HCT116 (cell line): ENCODE data around the gene NLRP14. TPM values are rescaled to one million over a fixed set of nuclear protein-coding genes. Genes with fewer than 3 reads are reported as not detected.

Experiments
- ATAC-seq: fragments of 200-7000 bp; cut with Tn5 transposase; 2 replicates; pipeline ENCODE4 v1.9.1; 2020; ENCODE audit warnings: mild to moderate bottlenecking, moderate library complexity
- BruUV-seq: library from RNA; stranded (reverse); fragments of 400-500 nt; replicated peaks from 2 replicates; lab custom pipeline; 2021; lab: Mats Ljungman, UMichigan
- CTCF ChIA-PET: fragments of 300-600 bp; sonication (Branson Sonifier 250); formaldehyde crosslinking; loops from one replicate; lab custom pipeline; 2021; ENCODE audit warnings: antibody characterized with exemption; lab: Charles Lee
- POLR2A ChIA-PET: fragments of 300-600, 350-600 bp; sonication (Branson Sonifier 250); formaldehyde crosslinking; loops from one replicate; lab custom pipeline; 2021; ENCODE audit warnings: antibody characterized with exemption; lab: Charles Lee
- RAD21 ChIA-PET, 2 experiments: fragments of 300-600 bp; sonication (Branson Sonifier 250); formaldehyde crosslinking; loops; one replicate each; lab custom pipeline; 2023; ENCODE audit warnings: low total read pairs in 2 of 2; ENCODE audit not compliant: uncharacterized antibody in 2 of 2, unreplicated experiment in 2 of 2, low non-redundant PET in 1 of 2; lab: Charles Lee
- DNase-seq: peaks from one replicate; pipeline ENCODE4 v3.0.0-alpha.2; 2010; ENCODE audit warnings: low read depth, low spot score
- H2AFZ ChIP-seq: fragments of 200-600 bp; shearing (Covaris generic), sonication (generic); 2 replicates; pipeline ENCODE4 v1.6.1; 2017; ENCODE audit warnings: low read depth, mixed run types, mixed read lengths, antibody characterized with exemption, low read length; ENCODE audit not compliant: poor library complexity, severe bottlenecking
- H3K27ac ChIP-seq: 2 replicates; pipeline ENCODE4 v1.5.1; 2012; ENCODE audit warnings: low read depth, low read length
- H3K27me3 ChIP-seq: fragments of 200-600 bp; sonication (generic); 2 replicates; pipeline ENCODE4 v1.6.1; 2016; ENCODE audit warnings: mixed run types, low read length, mixed read lengths; ENCODE audit not compliant: insufficient read depth
- H3K36me3 ChIP-seq, 2 experiments: fragments of 200-500 bp in 1 of 2; fragments of 200-600 bp in 1 of 2; sonication (Bioruptor generic) in 1 of 2; sonication (generic) in 1 of 2; 2 replicates each; pipeline versions ENCODE4 v1.5.1 to v1.6.1; 2014 to 2016; ENCODE audit warnings: low read length in 2 of 2, inconsistent platforms in 1 of 2, mixed read lengths in 1 of 2, mixed run types in 1 of 2; ENCODE audit not compliant: insufficient read depth in 2 of 2, control insufficient read depth in 1 of 2
- H3K4me1 ChIP-seq, 2 experiments: fragments of 200-600 bp in 1 of 2; sonication (generic) in 1 of 2; 2 replicates each; pipeline versions ENCODE4 v1.5.1 to v1.6.1; 2012 to 2017; ENCODE audit warnings: low read length in 2 of 2, inconsistent platforms in 1 of 2, mild to moderate bottlenecking in 1 of 2, mixed read lengths in 1 of 2, mixed run types in 1 of 2, moderate library complexity in 1 of 2; ENCODE audit not compliant: insufficient read depth in 2 of 2, control insufficient read depth in 1 of 2
- H3K4me2 ChIP-seq: fragments of 200-600 bp; sonication (generic); 2 replicates; pipeline ENCODE4 v1.6.1; 2017; ENCODE audit warnings: mixed run types, low read length, mixed read lengths
- H3K4me3 ChIP-seq, 2 experiments: fragments of 200-600 bp in 1 of 2; sonication (generic) in 1 of 2; replicated peaks in 1 of 2; 2 replicates each; pipeline ENCODE4 v1.5.1; 2011 to 2016; ENCODE audit warnings: low read length in 2 of 2, control low read depth in 1 of 2, low read depth in 1 of 2, mild to moderate bottlenecking in 1 of 2, mixed read lengths in 1 of 2, mixed run types in 1 of 2
- H3K79me2 ChIP-seq: fragments of 200-600 bp; sonication (generic); 2 replicates; pipeline ENCODE4 v1.6.1; 2017; ENCODE audit warnings: mild to moderate bottlenecking, mixed run types, low read length, moderate library complexity, mixed read lengths; ENCODE audit not compliant: insufficient read depth
- H3K9ac ChIP-seq: fragments of 200-600 bp; sonication (generic); 2 replicates; pipeline ENCODE4 v1.6.1; 2016; ENCODE audit warnings: low read length, mixed read lengths
- H3K9me2 ChIP-seq: fragments of 200-600 bp; sonication (generic), shearing (Covaris generic); 2 replicates; pipeline ENCODE4 v1.6.1; 2017; ENCODE audit warnings: mixed run types, mild to moderate bottlenecking, moderate library complexity; ENCODE audit not compliant: insufficient read depth
- H3K9me3 ChIP-seq, 2 experiments: fragments of 200-500 bp in 1 of 2; fragments of 200-600 bp in 1 of 2; sonication (Bioruptor generic) in 1 of 2; sonication (generic) in 1 of 2; 2 replicates each; pipeline ENCODE4 v1.6.1; 2014 to 2017; ENCODE audit warnings: low read length in 2 of 2, mixed read lengths in 2 of 2, inconsistent platforms in 1 of 2, low read depth in 1 of 2, mild to moderate bottlenecking in 1 of 2, mixed run types in 1 of 2, moderate library complexity in 1 of 2; ENCODE audit not compliant: control insufficient read depth in 1 of 2, insufficient read depth in 1 of 2
- H4K20me1 ChIP-seq: fragments of 200-600 bp; sonication (generic), shearing (Covaris generic); 2 replicates; pipeline ENCODE4 v1.6.1; 2017; ENCODE audit warnings: mixed run types, mild to moderate bottlenecking, moderate library complexity; ENCODE audit not compliant: insufficient read depth
- CTCF ChIP-seq, 3 experiments: fragments of 200-600 bp in 1 of 3; sonication (generic) in 1 of 3; IDR thresholded peaks in 2 of 3; conservative IDR thresholded peaks in 1 of 3; 2 replicates each; pipeline ENCODE4 v1.5.1; 2012 to 2017; ENCODE audit warnings: low read depth in 2 of 3, low read length in 2 of 3, antibody characterized with exemption in 1 of 3, borderline replicate concordance in 1 of 3, control low read depth in 1 of 3, mild to moderate bottlenecking in 1 of 3, mixed read lengths in 1 of 3, mixed run types in 1 of 3, moderate library complexity in 1 of 3; ENCODE audit not compliant: insufficient read depth in 1 of 3
- JUND ChIP-seq: IDR thresholded peaks from 2 replicates; pipeline ENCODE4 v1.6.1; 2012
- REST ChIP-seq: IDR thresholded peaks from 2 replicates; pipeline ENCODE4 v1.6.1; 2012; ENCODE audit warnings: low read depth
- SIN3A ChIP-seq: IDR thresholded peaks from 2 replicates; pipeline ENCODE4 v1.6.1; 2012; ENCODE audit warnings: low read depth
- SRF ChIP-seq: IDR thresholded peaks from 2 replicates; pipeline ENCODE4 v1.6.1; 2012; ENCODE audit warnings: low read depth
- TCF7L2 ChIP-seq: IDR thresholded peaks from 2 replicates; pipeline ENCODE4 v1.7.0; 2011; ENCODE audit warnings: borderline replicate concordance, inconsistent platforms; ENCODE audit not compliant: insufficient read depth, insufficient read length; ENCODE audit errors: extremely low read depth
- YY1 ChIP-seq: IDR thresholded peaks from 2 replicates; pipeline ENCODE4 v1.6.1; 2011; ENCODE audit warnings: low read length, low read depth, moderate library complexity, mild to moderate bottlenecking; ENCODE audit not compliant: insufficient replicate concordance; ENCODE audit errors: extremely low read depth
- ZFX ChIP-seq: fragments of 450-650 bp; IDR thresholded peaks from 2 replicates; pipeline ENCODE4 v1.6.1; 2017
- ZNF274 ChIP-seq: fragments of 200-500 bp; sonication (Bioruptor generic); IDR thresholded peaks from 2 replicates; pipeline ENCODE4 v1.6.1; 2014; ENCODE audit warnings: mild to moderate bottlenecking, low read depth, low read length, inconsistent platforms
- intact Hi-C: fragments of 100-400 bp; cut with micrococcal nuclease; formaldehyde crosslinking; loops from 2 replicates; pipeline ENCODE4 v1.10.0; 2022
- total RNA-seq: library from RNA; stranded (reverse); gene quantifications from one replicate; pipeline ENCODE4 v1.2.1, GENCODE V29; 2021; ENCODE audit not compliant: unreplicated experiment

NLRP14 gene
- total RNA-seq, 1 experiment from 2014 or later = 0.49 TPM

GRCh38 chr11:7031471-7031871 lies 11.2 kb downstream of the NLRP14 start:
- no peaks in the 10 kb centered on the region for H3K9me2 ChIP-seq
- H3K36me3 ChIP-seq = no peaks in the 10 kb centered on the region
- ChIA-PET POLR2A (no interaction called here), CTCF (no interaction called here), RAD21 (no interaction called here)
- no peaks in the 10 kb centered on the region for H3K27me3 ChIP-seq
- DNase-seq = no peak
- intact Hi-C loops = no loop called here
- no peaks in the 10 kb centered on the region for H3K4me1 ChIP-seq
- H3K27ac ChIP-seq = no peak overlapping the region
- no peak overlapping the region for H3K4me3 ChIP-seq
- no peak for ATAC-seq
- H3K9me3 ChIP-seq = no peaks in the 10 kb centered on the region
- no peaks in the 10 kb centered on the region for H3K79me2 ChIP-seq
- no peaks in the 10 kb centered on the region for H4K20me1 ChIP-seq
- TF ChIP-seq ZNF274 (no peak), REST (no peak), SRF (no peak), TCF7L2 (no peak), JUND (no peak), CTCF (IDR thresholded peaks at IDR 0.05 in 2 of 3, conservative IDR thresholded peaks at IDR 0.05 in 1 of 3; ENCODE audit: borderline replicate concordance in 1 of 3, insufficient read depth in 1 of 3, low read depth in 2 of 3, low read length in 2 of 3) (no peak), SIN3A (no peak), ZFX (no peak), YY1 (no peak)
- H3K4me2 ChIP-seq = no peak overlapping the region
- no peak overlapping the region for H3K9ac ChIP-seq
- H2AFZ ChIP-seq = no peak overlapping the region
- no TSS peak for BruUV-seq
